Lower leg skin (tissue), 3 donors: ENCODE measurements around the gene CRYL1.

Source experiments
- POLR2A ChIP-seq, 2 donors: fragments of 450-650 bp; IDR thresholded peaks; one replicate each; pipeline ENCODE4 v1.6.1; 2016 to 2017; ENCODE audit warnings: antibody characterized with exemption in 2 of 2, mild to moderate bottlenecking in 1 of 2, moderate library complexity in 1 of 2
- TF ChIP-seq, protein P1 (sequence below), 3 donors: fragments of 450-650 bp; IDR thresholded peaks; one replicate each; pipeline ENCODE4 v1.5.1; 2016; ENCODE audit warnings: antibody characterized with exemption in 3 of 3, mild to moderate bottlenecking in 3 of 3, moderate library complexity in 2 of 3

GRCh38 chr13:20462533-20462915, 63.1 kb downstream of the CRYL1 start:
- TF ChIP-seq, protein P1, sequence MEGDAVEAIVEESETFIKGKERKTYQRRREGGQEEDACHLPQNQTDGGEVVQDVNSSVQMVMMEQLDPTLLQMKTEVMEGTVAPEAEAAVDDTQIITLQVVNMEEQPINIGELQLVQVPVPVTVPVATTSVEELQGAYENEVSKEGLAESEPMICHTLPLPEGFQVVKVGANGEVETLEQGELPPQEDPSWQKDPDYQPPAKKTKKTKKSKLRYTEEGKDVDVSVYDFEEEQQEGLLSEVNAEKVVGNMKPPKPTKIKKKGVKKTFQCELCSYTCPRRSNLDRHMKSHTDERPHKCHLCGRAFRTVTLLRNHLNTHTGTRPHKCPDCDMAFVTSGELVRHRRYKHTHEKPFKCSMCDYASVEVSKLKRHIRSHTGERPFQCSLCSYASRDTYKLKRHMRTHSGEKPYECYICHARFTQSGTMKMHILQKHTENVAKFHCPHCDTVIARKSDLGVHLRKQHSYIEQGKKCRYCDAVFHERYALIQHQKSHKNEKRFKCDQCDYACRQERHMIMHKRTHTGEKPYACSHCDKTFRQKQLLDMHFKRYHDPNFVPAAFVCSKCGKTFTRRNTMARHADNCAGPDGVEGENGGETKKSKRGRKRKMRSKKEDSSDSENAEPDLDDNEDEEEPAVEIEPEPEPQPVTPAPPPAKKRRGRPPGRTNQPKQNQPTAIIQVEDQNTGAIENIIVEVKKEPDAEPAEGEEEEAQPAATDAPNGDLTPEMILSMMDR (IDR thresholded peaks at IDR 0.05) = no peak
- no peak for TF ChIP-seq POLR2A (IDR thresholded peaks at IDR 0.05)
